ENCODE measurements around the gene CPEB3. TPM values are rescaled to one million over a fixed set of nuclear protein-coding genes. Genes with fewer than 3 reads are reported as not detected.

Gene CPEB3
- polyA plus RNA-seq, 1 experiment, result 0.36 TPM

DNA sequence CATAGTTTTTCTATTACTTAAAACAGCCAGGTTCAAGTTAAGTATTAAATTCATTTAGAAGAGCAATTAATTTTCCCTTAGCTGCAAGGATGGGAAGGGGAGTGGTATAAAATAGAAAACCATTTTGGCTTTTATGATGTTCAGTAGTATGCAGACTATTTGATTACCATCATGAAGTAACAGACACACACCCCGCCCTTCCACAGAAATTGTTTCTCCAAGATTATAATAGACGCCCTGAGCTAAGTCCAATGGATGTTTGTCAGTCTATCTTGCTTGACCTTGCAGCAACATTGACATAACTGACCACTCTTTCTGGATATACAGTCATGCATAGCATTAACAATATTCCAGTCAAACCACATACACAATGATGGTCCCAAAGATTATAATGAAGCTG, 42.3 kb downstream of the CPEB3 start:
- no peak for DNase-seq (ENCODE audit: low read depth, low spot score)
- no peak overlapping the region for H3K27ac ChIP-seq (ENCODE audit: low read depth, low read length)
- CTCF ChIA-PET, result no interaction called here
- no peaks in the 10 kb centered on the region for H3K27me3 ChIP-seq (ENCODE audit: control insufficient read depth, insufficient read depth, low read length)
- no peaks in the 10 kb centered on the region for H3K9me3 ChIP-seq (ENCODE audit: control insufficient read depth, insufficient read depth, low read length)
- TF ChIP-seq, protein P1, sequence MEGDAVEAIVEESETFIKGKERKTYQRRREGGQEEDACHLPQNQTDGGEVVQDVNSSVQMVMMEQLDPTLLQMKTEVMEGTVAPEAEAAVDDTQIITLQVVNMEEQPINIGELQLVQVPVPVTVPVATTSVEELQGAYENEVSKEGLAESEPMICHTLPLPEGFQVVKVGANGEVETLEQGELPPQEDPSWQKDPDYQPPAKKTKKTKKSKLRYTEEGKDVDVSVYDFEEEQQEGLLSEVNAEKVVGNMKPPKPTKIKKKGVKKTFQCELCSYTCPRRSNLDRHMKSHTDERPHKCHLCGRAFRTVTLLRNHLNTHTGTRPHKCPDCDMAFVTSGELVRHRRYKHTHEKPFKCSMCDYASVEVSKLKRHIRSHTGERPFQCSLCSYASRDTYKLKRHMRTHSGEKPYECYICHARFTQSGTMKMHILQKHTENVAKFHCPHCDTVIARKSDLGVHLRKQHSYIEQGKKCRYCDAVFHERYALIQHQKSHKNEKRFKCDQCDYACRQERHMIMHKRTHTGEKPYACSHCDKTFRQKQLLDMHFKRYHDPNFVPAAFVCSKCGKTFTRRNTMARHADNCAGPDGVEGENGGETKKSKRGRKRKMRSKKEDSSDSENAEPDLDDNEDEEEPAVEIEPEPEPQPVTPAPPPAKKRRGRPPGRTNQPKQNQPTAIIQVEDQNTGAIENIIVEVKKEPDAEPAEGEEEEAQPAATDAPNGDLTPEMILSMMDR (IDR thresholded peaks at IDR 0.05; ENCODE audit: low read depth, low read length), result no peak
- no peak overlapping the region for H3K4me3 ChIP-seq (ENCODE audit: low read depth, low read length)
- POLR2A ChIA-PET, result no interaction called here

DNA sequence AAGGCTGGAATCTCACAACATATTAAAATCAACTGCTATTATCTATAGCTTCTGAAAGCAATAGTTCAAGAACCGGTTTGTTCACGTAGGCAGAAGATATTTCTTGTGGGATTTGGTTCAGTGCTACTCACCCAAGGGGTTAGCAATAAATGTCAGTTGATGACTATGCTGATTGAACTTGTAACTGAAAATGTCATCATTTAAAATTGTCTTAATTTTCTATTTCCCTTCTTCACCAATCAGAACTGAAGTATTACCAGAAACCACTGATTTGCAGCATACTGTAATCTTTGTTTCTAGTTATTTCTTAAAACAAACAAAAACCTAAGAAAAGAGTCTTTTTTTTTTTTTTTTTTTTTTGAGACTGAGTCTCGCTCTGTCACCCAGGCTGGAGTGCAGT, 46.1 kb downstream of the CPEB3 start:
- Histone ChIP-seq H3K27ac (ENCODE audit: low read depth, low read length) (no peak overlapping the region), H3K27me3 (ENCODE audit: control insufficient read depth, insufficient read depth, low read length) (no peaks in the 10 kb centered on the region), H3K4me3 (ENCODE audit: low read depth, low read length) (no peak overlapping the region), H3K9me3 (ENCODE audit: control insufficient read depth, insufficient read depth, low read length) (no peaks in the 10 kb centered on the region; the same call in 1 of the 2 replicates)
- ChIA-PET CTCF (interaction anchor here (0.7 to 1.0 kb wide), 2 partner anchors 16 to 157 kb away, joined by 3 to 5 read pairs; no protein-coding TSS in a partner anchor), POLR2A (no interaction called here)
- TF ChIP-seq, protein P1 (IDR thresholded peaks at IDR 0.05; ENCODE audit: low read depth, low read length), result no peak
- no peak for DNase-seq (ENCODE audit: low read depth, low spot score)

DNA sequence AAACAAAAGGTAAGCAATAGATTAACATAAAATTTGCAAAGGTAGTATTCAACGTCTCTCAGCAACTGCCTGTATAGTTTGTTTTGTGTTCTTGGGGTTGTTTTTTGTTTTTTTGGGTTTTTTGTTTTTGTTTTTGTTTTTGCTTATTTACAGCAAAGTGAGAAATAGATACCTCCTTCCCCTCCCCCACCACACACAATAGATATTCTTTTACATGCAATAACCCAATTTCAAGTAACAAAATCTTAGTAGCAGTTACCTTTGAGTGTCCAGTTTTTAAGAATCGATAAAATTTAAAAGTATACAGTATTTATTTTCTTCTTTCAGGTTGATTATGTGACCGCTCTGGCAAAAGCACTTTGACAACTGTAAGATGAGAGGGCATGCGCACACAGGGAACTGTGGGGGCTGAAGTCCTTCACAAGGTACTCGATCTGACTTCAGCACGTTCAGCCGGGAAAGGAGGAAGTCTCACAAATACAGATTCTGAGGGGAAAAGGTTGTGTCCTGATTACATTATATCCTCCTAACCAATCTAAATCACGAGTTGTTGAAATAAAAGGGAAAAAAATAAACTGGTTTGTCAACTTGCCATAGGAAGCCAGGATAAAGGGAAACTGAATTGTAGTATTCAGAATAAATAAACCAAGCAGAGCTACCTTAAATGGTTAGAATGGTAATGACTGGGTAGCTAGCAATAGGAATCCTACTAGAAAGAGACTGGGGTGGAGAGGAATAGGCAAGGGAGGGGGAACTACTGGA, 47.8 kb downstream of the CPEB3 start:
- CTCF ChIA-PET, result interaction anchor here (0.6 kb wide), 1 partner anchor 274 kb away, joined by 3 read pairs; no protein-coding TSS in a partner anchor
- Histone ChIP-seq H3K4me3 (ENCODE audit: low read depth, low read length) (peak overlapping the region; percentile 34), H3K27me3 (ENCODE audit: control insufficient read depth, insufficient read depth, low read length) (no peaks in the 10 kb centered on the region), H3K27ac (ENCODE audit: low read depth, low read length) (no peak overlapping the region), H3K9me3 (ENCODE audit: control insufficient read depth, insufficient read depth, low read length) (no peaks in the 10 kb centered on the region; the same call in 1 of the 2 replicates)
- no peak for DNase-seq (ENCODE audit: low read depth, low spot score)
- POLR2A ChIA-PET, result interaction anchor here (0.9 kb wide), 1 partner anchor 32 kb away, joined by 3 read pairs; no protein-coding TSS in a partner anchor
- TF ChIP-seq, protein P1 (IDR thresholded peaks at IDR 0.05; ENCODE audit: low read depth, low read length), result no peak

DNA sequence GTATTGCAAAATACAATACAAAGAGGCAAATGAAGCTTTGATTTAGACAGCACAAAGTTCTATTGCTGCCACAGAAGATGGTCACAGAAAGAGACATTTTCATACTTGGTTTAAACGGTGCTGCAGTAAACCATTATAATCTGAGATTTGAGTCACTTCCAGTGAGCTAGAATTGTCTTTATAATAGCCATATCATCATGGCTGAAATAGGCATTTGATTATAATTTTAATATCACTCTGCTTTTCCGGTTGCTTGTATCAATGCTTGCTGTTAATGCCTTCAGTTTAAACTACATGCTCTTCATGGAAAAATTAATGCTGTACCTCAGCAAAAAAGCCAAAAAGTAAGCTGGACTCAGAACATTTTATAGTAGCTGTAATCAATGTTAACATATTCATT, 48.5 kb downstream of the CPEB3 start:
- no peaks in the 10 kb centered on the region for H3K27me3 ChIP-seq (ENCODE audit: control insufficient read depth, insufficient read depth, low read length)
- CTCF ChIA-PET, result interaction anchor here (0.6 kb wide), 1 partner anchor 275 kb away, joined by 3 read pairs; no protein-coding TSS in a partner anchor
- no peaks in the 10 kb centered on the region; the same call in 1 of the 2 replicates for H3K9me3 ChIP-seq (ENCODE audit: control insufficient read depth, insufficient read depth, low read length)
- TF ChIP-seq, protein P1 (IDR thresholded peaks at IDR 0.05; ENCODE audit: low read depth, low read length), result no peak
- H3K4me3 ChIP-seq (ENCODE audit: low read depth, low read length), result no peak overlapping the region
- no peak for DNase-seq (ENCODE audit: low read depth, low spot score)
- POLR2A ChIA-PET, result no interaction called here
- no peak overlapping the region for H3K27ac ChIP-seq (ENCODE audit: low read depth, low read length)

DNA sequence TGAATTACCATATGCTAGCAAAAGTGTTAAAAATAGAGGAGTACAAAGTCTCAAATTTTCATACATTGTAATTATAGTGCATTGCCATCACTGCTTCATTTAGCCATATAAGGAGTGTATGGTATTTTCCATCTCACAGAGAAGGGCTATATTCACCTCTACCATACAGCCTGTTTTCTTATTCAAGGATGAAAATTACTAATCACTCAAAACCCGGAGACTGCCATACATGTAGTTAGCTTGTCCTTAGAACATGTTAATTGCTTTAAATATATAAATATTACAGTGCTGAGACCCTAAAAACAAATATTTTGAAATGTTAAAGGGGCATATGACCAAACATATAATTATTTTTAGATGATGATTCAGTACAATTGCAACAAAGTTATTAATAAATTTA, 49.4 kb downstream of the CPEB3 start:
- TF ChIP-seq, protein P1 (IDR thresholded peaks at IDR 0.05; ENCODE audit: low read depth, low read length), result no peak
- H3K4me3 ChIP-seq (ENCODE audit: low read depth, low read length), result peak overlapping the region; percentile 76
- no peaks in the 10 kb centered on the region for H3K27me3 ChIP-seq (ENCODE audit: control insufficient read depth, insufficient read depth, low read length)
- H3K27ac ChIP-seq (ENCODE audit: low read depth, low read length), result no peak overlapping the region
- CTCF ChIA-PET, result no interaction called here
- no peak for DNase-seq (ENCODE audit: low read depth, low spot score)
- POLR2A ChIA-PET, result interaction anchor here (1.1 kb wide), 1 partner anchor 131 kb away, joined by 5 read pairs; no protein-coding TSS in a partner anchor
- no peaks in the 10 kb centered on the region; the same call in 1 of the 2 replicates for H3K9me3 ChIP-seq (ENCODE audit: control insufficient read depth, insufficient read depth, low read length)

Measured in AG04450 (cell line).